NCI-H2029 treated with DMSO at 0.1 percent for 48 hours (cell line): ENCODE results near the gene SEC14L5.
A peak's percentile ranks its signal among the peaks of the same experiment; 100 is the strongest.
"Not testable (repeated sequence)": the region's sequence is repeated elsewhere in the genome, so short reads cannot be mapped to it uniquely, and the experiment has no call there.

ENCODE experiments used
- DNase-seq: peaks from one replicate; lab custom pipeline; 2025; lab: John Stamatoyannopoulos, UW

Gene SEC14L5

GRCh38 chr16:4957720-4958509 lies at the start of gene SEC14L5:
TSS of gene SEC14L5 (plus strand) at chr16:4958330. CDS start at chr16:4959324, 994 bp downstream.
- DNase-seq = peak; percentile 94

DNA sequence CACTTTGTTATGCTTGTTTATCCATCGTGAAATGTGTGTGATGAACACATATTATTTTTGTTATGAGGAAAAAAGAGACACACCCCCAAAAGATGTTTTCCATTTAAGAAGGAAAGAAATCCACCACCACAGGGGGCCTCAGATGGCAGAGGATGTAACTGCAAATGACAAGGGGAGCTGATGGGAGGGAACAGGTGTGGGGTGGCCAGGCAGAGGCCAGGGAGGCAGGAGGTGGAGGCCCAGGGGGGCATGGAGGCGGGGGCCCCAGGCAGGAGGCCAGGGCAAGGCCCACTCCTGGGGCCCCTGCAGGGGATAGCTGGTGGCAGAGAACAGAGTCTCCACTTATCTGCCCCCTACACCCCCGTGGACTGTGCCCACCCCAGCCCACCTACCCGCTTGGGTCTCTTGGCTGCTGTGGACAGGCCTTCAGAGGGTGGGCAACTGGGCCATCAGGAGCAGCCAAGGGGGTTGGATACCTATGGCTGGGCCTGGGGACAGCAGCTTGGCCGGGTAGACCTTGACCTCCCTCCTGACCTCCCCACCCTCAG lies 49.2 kb upstream of the SEC14L5 start:
- no peak for DNase-seq

GRCh38 chr16:4909825-4910224 lies 48.3 kb upstream of the SEC14L5 start:
- no peak for DNase-seq

GRCh38 chr16:4910828-4911227 lies 47.3 kb upstream of the SEC14L5 start:
- DNase-seq = no peak

DNA sequence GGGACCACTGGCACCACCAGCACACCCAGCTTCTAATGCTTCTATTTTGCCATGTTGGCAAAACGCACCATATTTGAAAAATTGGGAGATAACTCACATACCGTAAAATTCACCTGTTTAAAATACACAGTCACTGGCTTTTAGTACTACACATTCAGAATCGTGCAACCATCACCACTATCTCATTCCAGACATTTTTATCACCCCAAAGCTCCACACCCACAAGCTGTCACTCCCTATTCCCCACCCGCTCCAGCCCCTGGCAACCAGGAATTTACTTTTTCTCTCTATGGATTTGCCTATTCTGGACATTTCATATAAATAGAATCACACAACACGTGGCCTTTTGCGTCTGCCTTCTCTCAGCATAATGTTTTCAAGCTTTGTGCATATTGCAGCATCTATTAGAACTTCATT lies 46.2 kb upstream of the SEC14L5 start:
- no peak for DNase-seq

DNA sequence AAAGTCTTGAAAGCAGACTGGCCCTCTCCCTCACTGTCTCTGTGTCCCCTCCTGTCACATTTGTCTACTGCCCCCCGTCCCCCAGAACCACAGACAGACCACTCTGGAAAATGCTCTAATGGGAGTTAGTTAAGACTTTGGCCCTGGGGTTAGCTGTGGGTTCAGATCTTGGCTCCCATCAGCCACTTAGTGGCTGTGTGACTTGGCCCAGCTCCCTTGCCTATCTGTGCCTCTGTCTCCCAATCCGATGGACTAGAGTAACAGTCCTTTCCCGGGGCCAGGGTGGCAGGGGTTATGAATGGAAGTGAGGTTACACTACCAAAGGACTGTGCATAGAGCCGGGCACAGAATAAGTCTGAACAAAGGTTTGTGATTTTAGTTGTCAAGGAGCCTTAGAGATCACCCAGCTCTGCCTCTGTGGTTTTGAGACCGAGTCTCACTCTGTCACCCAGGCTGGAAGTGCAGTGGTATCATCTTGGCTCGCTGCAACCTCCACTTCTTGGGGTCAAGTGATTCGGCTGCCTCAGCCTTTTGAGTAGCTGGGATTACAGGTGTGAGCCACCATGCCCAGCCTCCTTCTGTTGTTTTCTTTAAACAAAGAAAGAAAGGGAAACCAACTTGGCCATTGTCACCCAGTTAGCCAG lies 44.9 kb upstream of the SEC14L5 start:
- no peak for DNase-seq

DNA sequence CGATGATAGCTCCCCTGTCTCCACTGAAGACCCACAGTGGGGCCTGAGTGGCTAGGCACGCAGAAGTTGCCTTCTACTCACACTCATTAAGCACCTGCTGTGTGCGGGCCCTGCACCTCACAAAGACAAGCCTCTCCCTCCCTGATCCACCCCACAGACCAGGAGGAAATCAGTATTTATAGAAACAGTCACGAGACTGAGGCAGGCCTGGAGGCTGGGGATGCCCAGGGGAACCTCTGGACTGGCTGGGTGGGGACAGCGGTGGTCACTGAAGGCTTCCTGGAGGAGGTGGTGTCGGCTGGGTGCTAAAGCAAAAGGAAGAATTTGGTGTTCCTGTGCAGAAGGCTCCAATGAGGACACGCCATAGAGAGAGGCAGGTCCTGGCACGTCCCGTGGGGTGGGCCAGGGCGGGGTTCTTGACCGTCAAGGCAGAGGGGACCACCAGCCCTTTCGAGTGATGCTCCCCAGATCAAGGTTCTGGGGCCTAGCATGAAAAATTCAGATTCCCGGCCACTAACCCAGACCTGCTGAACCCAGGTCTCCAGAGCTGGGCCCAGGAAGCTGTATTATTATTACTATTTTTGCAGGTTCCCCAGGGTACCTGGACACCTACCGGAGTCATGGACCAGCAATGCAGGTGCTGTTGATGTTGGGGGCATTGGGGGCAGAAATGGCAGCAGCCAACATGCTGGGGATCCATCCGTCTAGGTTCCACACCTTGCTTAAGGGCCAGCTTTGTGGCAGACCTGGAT lies 44.2 kb upstream of the SEC14L5 start:
- no peak for DNase-seq

- no peak for DNase-seq
These were observed 43.5 kb upstream of the SEC14L5 start for GRCh38 chr16:4914528-4915225.

DNA sequence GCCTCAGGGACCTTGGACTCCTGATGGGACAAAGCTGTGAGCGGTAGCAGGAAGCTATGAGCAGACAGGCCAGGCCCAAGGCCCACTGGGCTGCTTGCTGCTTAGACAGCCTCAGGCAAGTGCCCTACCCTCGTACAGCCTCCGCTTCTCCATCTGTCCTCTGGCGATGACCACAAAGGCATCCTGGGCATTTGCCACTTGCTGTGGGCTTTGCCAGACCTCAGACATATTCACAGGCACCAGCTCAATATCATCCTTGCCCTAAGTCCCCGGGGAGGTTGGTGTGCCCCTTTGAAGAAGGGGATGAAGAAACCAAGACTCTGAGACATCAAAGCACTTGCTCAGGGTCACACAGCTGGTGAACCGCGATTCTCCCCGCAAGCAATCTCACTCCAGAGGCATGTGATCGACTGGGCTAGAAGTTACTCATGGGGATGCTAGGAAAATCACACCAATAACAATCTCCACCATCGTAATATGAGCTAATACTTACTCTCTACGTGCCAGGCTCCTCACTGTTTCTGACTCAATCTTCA lies 42.8 kb upstream of the SEC14L5 start:
- DNase-seq = no peak

DNA sequence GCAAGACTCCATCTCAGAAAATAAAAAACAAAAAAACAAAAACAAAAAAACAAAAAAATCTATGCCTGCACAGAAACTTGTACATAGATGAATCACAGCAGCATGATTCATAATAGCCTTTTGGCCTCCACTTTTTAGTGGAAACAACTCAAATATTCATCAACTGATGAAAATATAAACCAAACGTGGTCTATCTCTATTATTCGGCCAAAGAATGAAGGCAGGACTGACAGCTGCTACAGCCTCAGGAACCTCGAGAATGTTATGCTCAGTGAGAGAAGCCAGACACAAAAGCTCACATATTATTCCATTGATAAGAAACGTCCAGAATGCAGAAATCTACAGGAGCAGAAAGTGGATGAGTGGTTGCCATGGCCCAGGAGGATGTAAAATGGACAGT lies 41.0 kb upstream of the SEC14L5 start:
- DNase-seq = no peak

- DNase-seq = no peak
These were observed 39.3 kb upstream of the SEC14L5 start for GRCh38 chr16:4918781-4919251.

DNA sequence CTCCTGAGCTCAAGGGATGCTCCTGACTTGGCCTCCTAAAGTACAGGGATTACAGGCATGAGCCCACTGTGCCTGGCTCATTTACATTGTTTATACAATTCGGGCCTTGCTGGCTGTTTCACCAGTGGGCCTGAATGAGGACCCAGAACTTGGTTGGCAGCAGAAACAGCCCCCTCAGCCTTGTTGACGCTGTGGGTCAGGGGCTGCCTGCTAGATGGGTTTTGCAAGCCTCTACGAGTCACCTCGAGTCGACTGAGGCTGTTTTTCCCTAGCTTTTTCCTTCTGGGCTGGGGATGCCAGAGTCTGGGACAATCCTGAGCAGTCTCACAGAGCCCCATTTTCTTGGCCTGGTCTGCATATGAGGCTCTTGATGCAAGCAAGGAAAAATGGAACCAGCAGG lies 37.3 kb upstream of the SEC14L5 start:
- no peak for DNase-seq

GRCh38 chr16:4922721-4923342 lies 35.3 kb upstream of the SEC14L5 start:
- DNase-seq = no peak

- no peak for DNase-seq
These were observed 34.3 kb upstream of the SEC14L5 start for GRCh38 chr16:4923853-4924252.

- DNase-seq = no peak
These were observed 33.4 kb upstream of the SEC14L5 start for GRCh38 chr16:4924593-4925292.

GRCh38 chr16:4925293-4925607 lies 32.9 kb upstream of the SEC14L5 start:
- peak; percentile 6 for DNase-seq

- DNase-seq = no peak
These were observed 32.3 kb upstream of the SEC14L5 start for GRCh38 chr16:4925791-4926190.

DNA sequence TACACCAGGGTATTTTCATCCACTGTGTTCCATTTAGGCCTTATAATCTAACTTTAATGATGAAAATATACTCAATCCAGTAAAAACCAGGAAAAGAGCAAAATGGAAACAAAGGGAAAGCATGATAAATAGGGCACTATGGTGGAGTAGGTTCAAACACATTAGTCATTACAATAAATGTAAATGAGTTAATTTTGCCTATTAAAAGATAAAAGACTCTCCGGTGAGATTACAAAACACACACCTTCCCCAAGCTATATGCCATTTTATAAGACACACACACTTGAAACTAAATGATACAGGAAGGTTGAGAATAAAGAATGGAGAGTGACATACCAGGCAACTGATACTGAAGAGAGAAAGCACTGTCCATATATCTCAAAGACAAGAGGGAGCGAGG lies 31.2 kb upstream of the SEC14L5 start:
- DNase-seq = no peak

DNA sequence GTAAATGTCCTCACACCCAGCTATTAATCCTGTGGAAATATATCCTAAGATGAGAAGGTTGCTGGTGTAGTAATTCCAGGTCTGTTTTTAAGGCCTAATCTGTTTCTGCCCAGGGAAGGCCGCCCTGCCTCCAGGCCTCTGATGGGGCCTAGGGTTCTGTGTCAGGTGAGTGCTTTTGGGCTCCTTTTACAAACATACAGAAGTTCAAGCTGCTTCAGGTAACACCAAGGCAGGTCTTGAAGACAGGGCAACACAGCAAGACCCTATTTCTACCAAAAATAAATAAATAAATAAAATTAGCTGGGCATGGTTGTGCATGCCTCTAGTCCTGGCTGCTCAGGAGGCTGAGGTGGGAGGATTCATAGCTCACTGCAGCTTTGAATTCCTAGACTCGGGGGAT lies 30.5 kb upstream of the SEC14L5 start:
- DNase-seq = no peak

GRCh38 chr16:4928227-4928626 lies 29.9 kb upstream of the SEC14L5 start:
- no peak for DNase-seq

DNA sequence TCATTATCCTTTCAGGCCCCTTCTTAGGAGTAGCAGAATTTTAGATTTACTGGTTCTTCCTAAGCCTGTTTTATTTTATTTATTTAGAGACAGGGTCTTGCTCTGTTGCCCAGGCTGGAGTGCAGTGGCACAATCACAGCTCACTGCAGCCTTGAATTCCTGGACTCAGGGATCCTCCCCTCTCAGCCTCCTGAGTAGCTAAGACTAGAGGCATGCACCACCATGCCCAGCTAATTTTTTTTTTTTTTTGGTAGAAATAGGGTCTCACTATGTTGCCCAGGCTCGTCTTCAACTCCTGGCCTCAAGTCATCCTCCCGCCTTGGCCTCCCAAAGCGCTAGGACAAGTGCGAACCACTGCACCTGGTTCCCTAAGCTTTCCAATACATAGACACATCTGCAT lies 28.5 kb upstream of the SEC14L5 start:
- not testable (repeated sequence) for DNase-seq
